ENCODE data around the gene LPAR3. TPM values are rescaled to one million over a fixed set of nuclear protein-coding genes. Genes with fewer than 3 reads are reported as not detected.

The LPAR3 gene
- polyA plus RNA-seq, 2 of the 4 experiments (the other 2 are of a cell fraction) = 0.01 to 0.08 TPM

DNA sequence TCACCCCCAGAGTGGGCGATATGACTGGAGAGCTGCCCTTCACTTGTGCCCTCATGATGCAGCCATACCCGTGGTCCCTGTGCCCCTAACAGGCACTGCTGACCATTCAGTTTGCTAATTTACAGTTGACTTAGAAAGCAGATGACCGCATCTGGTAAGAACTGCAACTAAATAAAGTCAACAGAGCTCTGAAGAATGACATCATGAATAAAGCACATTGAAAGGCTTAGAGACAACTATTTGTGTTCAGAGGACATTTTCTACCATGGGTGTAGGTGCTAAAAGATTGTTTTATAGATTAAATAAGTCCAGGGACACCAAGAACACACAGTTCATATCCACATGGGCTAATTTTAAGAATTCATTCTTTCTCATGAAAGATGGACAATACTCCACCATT lies 65.5 kb downstream of the LPAR3 start:
- Histone ChIP-seq H3K4me3 (no peak overlapping the region), H3K4me2 (no peak overlapping the region), H3K4me1 (no peaks in the 10 kb centered on the region), H3K27ac (no peak overlapping the region), H3K9me3 (no peaks in the 10 kb centered on the region)
- no peak for ATAC-seq
- DNase-seq (ENCODE audit: low read depth in 1 of 2, low spot score in 1 of 2) = no peak
- 44% methylated on average over 3 of the region's 3 CpGs for WGBS (ENCODE audit: missing lambda C conversion rate)
- TF ChIP-seq, protein P1, sequence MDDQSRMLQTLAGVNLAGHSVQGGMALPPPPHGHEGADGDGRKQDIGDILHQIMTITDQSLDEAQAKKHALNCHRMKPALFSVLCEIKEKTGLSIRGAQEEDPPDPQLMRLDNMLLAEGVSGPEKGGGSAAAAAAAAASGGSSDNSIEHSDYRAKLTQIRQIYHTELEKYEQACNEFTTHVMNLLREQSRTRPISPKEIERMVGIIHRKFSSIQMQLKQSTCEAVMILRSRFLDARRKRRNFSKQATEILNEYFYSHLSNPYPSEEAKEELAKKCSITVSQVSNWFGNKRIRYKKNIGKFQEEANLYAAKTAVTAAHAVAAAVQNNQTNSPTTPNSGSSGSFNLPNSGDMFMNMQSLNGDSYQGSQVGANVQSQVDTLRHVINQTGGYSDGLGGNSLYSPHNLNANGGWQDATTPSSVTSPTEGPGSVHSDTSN (IDR thresholded peaks at IDR 0.05) = no peak
- TF ChIP-seq CBX2 (IDR thresholded peaks at IDR 0.05; ENCODE audit: borderline replicate concordance, low read depth) (no peak), NPAS2 (CRISPR knock-in tag; IDR thresholded peaks at IDR 0.05; ENCODE audit: borderline replicate concordance) (no peak), JUN (IDR thresholded peaks at IDR 0.05) (no peak), ZC3H11A (IDR thresholded peaks at IDR 0.05) (no peak), CBX8 (IDR thresholded peaks at IDR 0.05) (no peak), EHMT2 (IDR thresholded peaks at IDR 0.05; ENCODE audit: low read depth) (no peak), TP53 (CRISPR knock-in tag; IDR thresholded peaks at IDR 0.05) (no peak), KDM5A (IDR thresholded peaks at IDR 0.05) (no peak), CEBPB (IDR thresholded peaks at IDR 0.05) (no peak), MYC (IDR thresholded peaks at IDR 0.05; ENCODE audit: borderline replicate concordance, low read length) (no peak), PHF8 (IDR thresholded peaks at IDR 0.05; ENCODE audit: borderline replicate concordance, low read depth) (no peak), POLR2AphosphoS2 (conservative IDR thresholded peaks at IDR 0.05; ENCODE audit: low read length) (no peak), ZSCAN20 (CRISPR knock-in tag; IDR thresholded peaks at IDR 0.05) (no peak), KDM1A (IDR thresholded peaks at IDR 0.05; ENCODE audit: low read depth) (no peak)
- TF ChIP-seq, protein P2, sequence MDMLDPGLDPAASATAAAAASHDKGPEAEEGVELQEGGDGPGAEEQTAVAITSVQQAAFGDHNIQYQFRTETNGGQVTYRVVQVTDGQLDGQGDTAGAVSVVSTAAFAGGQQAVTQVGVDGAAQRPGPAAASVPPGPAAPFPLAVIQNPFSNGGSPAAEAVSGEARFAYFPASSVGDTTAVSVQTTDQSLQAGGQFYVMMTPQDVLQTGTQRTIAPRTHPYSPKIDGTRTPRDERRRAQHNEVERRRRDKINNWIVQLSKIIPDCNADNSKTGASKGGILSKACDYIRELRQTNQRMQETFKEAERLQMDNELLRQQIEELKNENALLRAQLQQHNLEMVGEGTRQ (IDR thresholded peaks at IDR 0.05) = no peak
- ChIA-PET CTCF (interaction anchor here (1.0 to 1.8 kb wide), 2 partner anchors 45 to 55 kb away, joined by 4 read pairs; no protein-coding TSS in a partner anchor), POLR2A (no interaction called here)
- no peak for FAIRE-seq

DNA sequence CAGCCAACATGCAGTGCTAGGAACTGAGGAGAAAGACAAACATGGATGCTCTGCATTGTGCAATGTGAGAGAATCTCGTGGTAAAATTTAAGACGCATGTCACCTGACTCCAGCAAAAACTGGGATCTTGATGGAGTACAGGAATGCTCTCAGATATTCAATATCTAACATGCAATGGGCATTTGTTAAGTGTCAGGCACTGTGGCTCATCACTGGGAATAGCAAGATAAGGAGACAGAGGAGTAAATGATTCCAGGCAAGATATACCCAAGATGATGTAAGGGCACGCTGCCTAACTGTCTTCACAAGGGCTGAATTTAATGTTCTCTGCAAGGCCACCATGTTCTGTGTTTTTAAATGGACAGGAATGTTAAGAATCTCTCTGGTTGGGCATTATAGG lies 67.8 kb downstream of the LPAR3 start:
- no peak for ATAC-seq
- no peak for TF ChIP-seq HOXB5 (CRISPR knock-in tag; IDR thresholded peaks at IDR 0.05)
- no peak for TF ChIP-seq KDM1A (IDR thresholded peaks at IDR 0.05; ENCODE audit: low read depth)
- no peak for TF ChIP-seq GATA3 (IDR thresholded peaks at IDR 0.05; ENCODE audit: borderline replicate concordance)
- TF ChIP-seq, protein P3, sequence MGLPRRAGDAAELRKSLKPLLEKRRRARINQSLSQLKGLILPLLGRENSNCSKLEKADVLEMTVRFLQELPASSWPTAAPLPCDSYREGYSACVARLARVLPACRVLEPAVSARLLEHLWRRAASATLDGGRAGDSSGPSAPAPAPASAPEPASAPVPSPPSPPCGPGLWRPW (IDR thresholded peaks at IDR 0.05) = no peak
- TF ChIP-seq, protein P4, sequence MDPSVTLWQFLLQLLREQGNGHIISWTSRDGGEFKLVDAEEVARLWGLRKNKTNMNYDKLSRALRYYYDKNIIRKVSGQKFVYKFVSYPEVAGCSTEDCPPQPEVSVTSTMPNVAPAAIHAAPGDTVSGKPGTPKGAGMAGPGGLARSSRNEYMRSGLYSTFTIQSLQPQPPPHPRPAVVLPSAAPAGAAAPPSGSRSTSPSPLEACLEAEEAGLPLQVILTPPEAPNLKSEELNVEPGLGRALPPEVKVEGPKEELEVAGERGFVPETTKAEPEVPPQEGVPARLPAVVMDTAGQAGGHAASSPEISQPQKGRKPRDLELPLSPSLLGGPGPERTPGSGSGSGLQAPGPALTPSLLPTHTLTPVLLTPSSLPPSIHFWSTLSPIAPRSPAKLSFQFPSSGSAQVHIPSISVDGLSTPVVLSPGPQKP (IDR thresholded peaks at IDR 0.05; ENCODE audit: low read depth, low read length) = no peak
- no peak for TF ChIP-seq ZC3H11A (IDR thresholded peaks at IDR 0.05)
- no peak for TF ChIP-seq HDAC2 (IDR thresholded peaks at IDR 0.05)
- TF ChIP-seq POLR2AphosphoS2 (conservative IDR thresholded peaks at IDR 0.05; ENCODE audit: low read length) = no peak
- TF ChIP-seq, protein P5, sequence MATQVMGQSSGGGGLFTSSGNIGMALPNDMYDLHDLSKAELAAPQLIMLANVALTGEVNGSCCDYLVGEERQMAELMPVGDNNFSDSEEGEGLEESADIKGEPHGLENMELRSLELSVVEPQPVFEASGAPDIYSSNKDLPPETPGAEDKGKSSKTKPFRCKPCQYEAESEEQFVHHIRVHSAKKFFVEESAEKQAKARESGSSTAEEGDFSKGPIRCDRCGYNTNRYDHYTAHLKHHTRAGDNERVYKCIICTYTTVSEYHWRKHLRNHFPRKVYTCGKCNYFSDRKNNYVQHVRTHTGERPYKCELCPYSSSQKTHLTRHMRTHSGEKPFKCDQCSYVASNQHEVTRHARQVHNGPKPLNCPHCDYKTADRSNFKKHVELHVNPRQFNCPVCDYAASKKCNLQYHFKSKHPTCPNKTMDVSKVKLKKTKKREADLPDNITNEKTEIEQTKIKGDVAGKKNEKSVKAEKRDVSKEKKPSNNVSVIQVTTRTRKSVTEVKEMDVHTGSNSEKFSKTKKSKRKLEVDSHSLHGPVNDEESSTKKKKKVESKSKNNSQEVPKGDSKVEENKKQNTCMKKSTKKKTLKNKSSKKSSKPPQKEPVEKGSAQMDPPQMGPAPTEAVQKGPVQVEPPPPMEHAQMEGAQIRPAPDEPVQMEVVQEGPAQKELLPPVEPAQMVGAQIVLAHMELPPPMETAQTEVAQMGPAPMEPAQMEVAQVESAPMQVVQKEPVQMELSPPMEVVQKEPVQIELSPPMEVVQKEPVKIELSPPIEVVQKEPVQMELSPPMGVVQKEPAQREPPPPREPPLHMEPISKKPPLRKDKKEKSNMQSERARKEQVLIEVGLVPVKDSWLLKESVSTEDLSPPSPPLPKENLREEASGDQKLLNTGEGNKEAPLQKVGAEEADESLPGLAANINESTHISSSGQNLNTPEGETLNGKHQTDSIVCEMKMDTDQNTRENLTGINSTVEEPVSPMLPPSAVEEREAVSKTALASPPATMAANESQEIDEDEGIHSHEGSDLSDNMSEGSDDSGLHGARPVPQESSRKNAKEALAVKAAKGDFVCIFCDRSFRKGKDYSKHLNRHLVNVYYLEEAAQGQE (IDR thresholded peaks at IDR 0.05) = no peak
- TF ChIP-seq HOXB13 (CRISPR knock-in tag; IDR thresholded peaks at IDR 0.05; ENCODE audit: low read depth) = no peak
- TF ChIP-seq, protein P2 (IDR thresholded peaks at IDR 0.05) = no peak
- no peak for TF ChIP-seq EP300 (IDR thresholded peaks at IDR 0.05)
- no peak overlapping the region for H3K27ac ChIP-seq
- H3K4me2 ChIP-seq = no peak overlapping the region
- ChIA-PET CTCF (no interaction called here), POLR2A (no interaction called here)
- DNase-seq (ENCODE audit: low read depth in 1 of 2, low spot score in 1 of 2) = no peak
- FAIRE-seq = no peak
- no peaks in the 10 kb centered on the region for H3K9me3 ChIP-seq
- H3K4me3 ChIP-seq = no peak overlapping the region
- no peaks in the 10 kb centered on the region for H3K4me1 ChIP-seq
- WGBS (ENCODE audit: missing lambda C conversion rate) = 46% methylated on average over 3 of the region's 3 CpGs
